GM21825 (cell line): ENCODE results near the gene RFX2.

Source experiments
- ATAC-seq: cut with Tn5 transposase; IDR thresholded peaks from one replicate; pipeline ENCODE4 v1.9.1; 2021; ENCODE audit warnings: mild to moderate bottlenecking, moderate library complexity; ENCODE audit not compliant: unreplicated experiment

The RFX2 gene

GRCh38 chr19:5959260-5960004 is 150.9 kb downstream of the RFX2 start:
- no peak for ATAC-seq

GRCh38 chr19:5958851-5959122 is 151.5 kb downstream of the RFX2 start:
- no peak for ATAC-seq

DNA sequence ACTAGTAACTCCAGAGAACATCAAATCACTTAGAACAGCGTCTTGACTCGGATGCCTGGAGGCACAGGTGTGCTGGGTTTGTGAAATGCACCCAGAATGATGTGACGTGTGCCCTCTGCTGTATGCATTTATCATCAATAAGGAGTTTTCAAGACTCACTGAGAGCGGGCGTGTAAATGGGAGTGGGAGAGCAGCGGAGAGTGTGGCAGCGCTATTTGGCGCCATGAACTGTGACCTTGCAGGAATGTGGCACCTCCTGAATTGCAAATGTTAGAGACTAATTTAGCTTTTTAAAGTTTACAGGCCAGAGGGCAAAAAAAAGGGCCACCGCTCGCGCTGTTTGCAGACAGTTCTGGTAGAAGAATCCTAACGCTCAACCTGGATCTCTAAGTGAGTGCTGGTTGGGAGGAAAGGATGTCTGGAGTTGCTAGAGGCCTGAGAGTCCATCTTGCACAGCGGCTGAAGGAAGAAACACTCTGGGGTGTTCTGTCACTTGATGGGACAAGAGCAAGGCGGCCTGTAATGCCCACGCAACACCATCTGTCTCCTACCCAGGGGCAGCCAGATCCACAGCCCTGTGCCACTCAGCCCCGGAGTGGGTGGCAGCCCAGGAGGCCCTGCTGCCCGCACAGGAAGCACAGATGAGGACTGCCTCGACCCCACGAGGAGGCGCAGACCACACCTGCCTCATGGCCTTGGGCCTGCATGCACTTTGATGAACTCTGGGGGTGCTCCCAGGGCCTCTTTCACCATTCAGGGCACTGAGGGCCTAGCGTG is 152.0 kb downstream of the RFX2 start:
- no peak for ATAC-seq

DNA sequence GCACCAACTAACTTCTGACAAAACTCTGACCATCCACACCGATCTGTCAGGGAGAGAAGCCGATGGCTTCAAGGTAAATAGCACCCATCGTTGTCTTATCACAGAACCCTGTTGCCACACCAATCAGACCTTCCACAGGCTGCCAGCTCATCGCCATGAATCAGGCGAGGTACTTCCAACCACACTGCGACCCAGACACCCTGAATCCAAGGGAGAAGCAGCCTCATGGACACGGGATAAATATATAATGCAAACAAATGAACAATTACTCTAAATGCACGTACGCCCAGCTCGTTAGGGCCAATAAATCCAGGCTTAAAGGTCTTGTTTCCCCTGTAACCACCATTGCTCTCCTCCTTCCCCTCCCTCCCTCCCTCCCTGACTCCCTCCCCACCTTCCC is 153.1 kb downstream of the RFX2 start:
- ATAC-seq = no peak

- no peak for ATAC-seq
These were observed 153.6 kb downstream of the RFX2 start for GRCh38 chr19:5956728-5957127.

DNA sequence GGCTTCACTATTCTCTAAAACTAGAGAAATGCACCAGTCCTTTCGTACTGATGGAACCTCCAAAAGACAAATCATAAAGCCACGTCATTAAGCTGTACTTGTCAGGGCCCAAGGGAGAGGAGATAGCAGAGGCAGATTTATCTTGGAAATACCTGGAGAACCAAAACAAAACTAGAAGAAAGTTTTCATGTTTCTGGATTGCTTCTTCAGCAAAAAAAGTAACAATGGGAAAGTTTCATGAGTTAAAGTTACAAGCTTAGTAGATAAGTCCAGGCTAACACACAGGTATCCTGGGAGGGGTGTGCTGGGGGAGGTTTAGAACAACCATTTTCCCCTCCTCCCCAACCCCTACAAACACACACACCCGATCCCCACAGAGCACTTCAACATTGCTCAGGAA is 154.0 kb downstream of the RFX2 start:
- no peak for ATAC-seq

DNA sequence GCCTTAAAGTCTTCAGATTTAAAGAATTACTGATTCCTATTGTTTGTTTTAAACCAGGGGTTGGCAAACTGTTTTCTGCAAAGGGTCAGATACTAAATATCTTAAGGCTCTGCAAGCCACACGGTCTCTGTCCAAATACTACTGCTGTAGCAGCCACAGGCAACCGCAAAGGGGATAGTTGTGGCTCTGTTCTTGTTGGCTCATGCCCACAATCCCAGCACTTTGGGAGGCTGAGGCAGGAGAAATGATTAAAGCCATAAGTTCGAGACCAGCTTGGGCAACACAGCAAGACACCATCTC is 154.7 kb downstream of the RFX2 start:
- no peak for ATAC-seq

DNA sequence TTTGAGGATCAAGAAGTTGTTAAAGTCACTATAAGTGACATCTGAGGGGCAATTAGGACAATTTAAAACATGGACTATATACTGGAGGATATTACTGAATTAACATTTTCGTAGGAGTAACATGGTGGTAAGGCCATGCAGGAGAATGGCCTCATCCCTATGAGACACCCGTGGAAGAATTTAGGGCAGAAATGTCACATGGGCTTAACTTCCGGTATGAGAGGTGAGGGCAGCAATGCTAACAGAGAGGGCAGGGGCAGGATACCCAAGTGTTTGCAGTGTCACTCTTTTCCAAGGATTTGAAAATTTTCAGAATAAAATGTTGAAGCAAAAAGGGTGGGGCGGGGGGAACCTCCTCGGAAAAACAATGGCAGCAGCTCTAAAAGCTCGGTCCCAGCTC is 156.0 kb downstream of the RFX2 start:
- no peak for ATAC-seq

DNA sequence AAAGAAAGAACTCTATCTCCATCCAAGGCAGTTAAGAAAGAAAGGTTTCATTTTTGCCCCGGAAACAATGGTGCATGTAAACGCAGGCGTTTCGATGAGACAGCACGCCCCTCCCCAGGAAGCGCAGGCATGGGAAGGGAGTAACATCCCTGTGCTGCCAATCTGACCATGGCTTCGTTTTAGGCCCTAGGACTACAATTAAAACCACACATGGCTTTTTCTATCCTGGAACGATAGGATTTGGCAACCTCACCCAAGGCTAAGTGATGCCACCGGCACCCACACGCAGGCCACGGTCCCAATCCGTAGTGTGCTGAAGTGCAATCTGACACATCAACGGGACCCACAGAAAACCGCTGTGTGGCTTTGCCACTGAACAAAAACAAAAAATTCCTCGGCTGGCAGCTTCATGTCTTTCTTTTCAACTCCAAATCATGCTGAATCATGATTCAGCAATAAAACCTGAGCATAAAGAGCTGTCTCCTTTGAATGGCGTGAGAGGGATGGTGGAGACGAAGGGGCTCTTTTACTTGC is 156.6 kb downstream of the RFX2 start:
- no peak for ATAC-seq

GRCh38 chr19:5953030-5953589 is 157.2 kb downstream of the RFX2 start:
- ATAC-seq = no peak

- ATAC-seq = no peak
These were observed 157.9 kb downstream of the RFX2 start for GRCh38 chr19:5952193-5953029.

DNA sequence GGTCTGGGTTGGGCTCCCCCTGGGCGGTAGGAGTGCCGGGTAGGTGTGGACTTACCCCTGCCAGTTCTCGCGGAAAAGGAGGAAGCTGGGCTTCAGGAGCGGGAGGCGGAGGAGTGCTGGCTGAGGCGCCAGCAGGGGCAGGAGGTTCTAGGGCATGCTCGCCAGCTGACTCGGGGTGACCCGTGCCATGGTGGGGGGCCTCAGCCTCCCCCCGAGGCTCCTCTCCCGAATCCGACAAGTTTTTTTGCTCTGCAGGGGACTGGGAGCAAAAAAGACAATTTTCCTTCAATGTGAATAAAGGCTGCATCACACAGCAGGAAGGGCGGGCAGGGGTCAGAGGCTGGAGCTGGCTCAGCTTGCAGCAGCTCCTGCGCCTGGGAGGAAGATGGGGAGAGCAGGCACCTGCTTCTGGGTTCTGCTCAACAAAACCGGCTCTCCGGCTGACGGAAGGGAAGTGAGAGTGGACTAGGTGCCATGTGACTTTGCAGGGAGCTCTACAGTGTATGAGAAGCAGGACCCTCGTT is 158.9 kb downstream of the RFX2 start:
- ATAC-seq = no peak

DNA sequence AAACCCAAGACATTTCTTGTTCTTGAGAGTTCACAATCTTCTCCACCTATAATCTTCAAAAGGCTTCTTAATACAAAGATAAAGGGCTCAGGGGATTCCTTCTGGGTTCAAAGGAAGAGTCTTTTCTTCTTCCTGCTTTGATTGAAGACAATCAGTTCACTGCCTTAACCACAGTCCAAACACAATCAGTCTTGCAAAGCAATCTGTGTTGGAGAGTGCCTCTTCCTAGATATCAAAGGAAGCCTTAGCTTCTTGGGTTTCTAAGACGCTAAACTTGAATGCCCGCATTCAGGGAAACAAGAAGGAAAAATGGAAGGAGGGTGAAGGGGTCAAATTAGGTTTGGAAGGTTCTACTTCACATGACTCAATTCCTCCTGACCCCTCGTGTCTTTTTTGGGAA is 159.6 kb downstream of the RFX2 start:
- no peak for ATAC-seq

GRCh38 chr19:5949792-5950305 is 160.5 kb downstream of the RFX2 start:
- no peak for ATAC-seq

- ATAC-seq = no peak
These were observed 161.3 kb downstream of the RFX2 start for GRCh38 chr19:5948752-5949564.

- ATAC-seq = no peak
These were observed 162.9 kb downstream of the RFX2 start for GRCh38 chr19:5947435-5947834.

GRCh38 chr19:5943623-5944022 is 166.7 kb downstream of the RFX2 start:
- ATAC-seq = no peak
